Measurements from ENCODE around the gene E2F4. TPM values are rescaled to one million over a fixed set of nuclear protein-coding genes. Genes with fewer than 3 reads are reported as not detected.

The E2F4 gene
- total and polyA plus RNA-seq, 2 of the 13 experiments (the other 11 are each of a cell fraction or from before 2014, with no cell fraction given): 84.8 to 91.2 TPM

DNA sequence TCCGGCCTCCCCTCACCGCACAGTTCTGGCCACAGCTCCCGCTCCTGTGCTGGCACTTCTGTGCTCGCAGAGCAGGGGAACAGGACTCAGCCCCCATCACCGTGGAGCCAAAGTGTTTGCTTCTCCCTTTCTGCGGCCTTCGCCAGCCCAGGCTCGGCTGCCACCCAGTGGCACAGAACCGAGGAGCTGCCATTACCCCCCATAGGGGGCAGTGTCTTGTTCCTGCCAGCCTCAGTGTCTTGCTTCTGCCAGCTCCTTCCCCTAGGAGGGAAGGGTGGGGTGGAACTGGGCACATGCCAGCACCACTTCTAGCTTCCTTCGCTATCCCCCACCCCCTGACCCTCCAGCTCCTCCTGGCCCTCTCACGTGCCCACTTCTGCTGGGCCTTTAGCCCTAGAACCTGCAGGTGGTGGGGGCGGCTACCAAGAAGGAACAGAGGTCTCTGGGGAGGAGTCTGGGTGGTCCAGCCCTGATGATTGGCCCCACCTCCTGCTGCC lies 6.3 kb downstream of the E2F4 start:
- no peak for DNase-seq (ENCODE audit: low spot score)
- BruUV-seq (replicated peaks): no TSS peak
- no peak overlapping the region for H2AFZ ChIP-seq (ENCODE audit: low read length)
- peaks cover 53 to 79% of the 10 kb centered on the region in 2 experiments for H3K36me3 ChIP-seq (replicated peaks in 1 of 2; ENCODE audit: control insufficient read depth in 1 of 2, insufficient read depth in 2 of 2, low read length in 2 of 2)
- peak overlapping the region; percentile 4 for H3K27ac ChIP-seq (ENCODE audit: extremely low read length, insufficient read depth, low read length)
- intact Hi-C loops (cut with micrococcal nuclease; ENCODE audit: unreplicated experiment) (no loop called here), in situ Hi-C loops (cut with HindIII; ENCODE audit: extremely low pct_ligation_motif_present, low pct_unique_long_range_greater_than_20kb) (no loop called here)
- FAIRE-seq: no peak
- H3K4me3 ChIP-seq (replicated peaks in 1 of 3; ENCODE audit: insufficient read depth in 1 of 3, low read depth in 2 of 3, low read length in 3 of 3): no peak overlapping the region
- peak; percentile 25 for ATAC-seq
- WGBS (ENCODE audit: low lambda C conversion rate): 92% methylated on average over 12 of the region's 12 CpGs
- H3K27me3 ChIP-seq (ENCODE audit: control insufficient read depth in 1 of 2, insufficient read depth in 2 of 2, low read length in 2 of 2): no peaks in the 10 kb centered on the region
- H4K20me1 ChIP-seq (ENCODE audit: insufficient read depth, low read length): no peaks in the 10 kb centered on the region
- POLR2A ChIA-PET: interaction anchor here (0.9 to 1.8 kb wide), 6 partner anchors 8 to 49 kb away, joined by 3 to 7 read pairs (median 5); partner anchors contain the start of genes FHOD1, NOL3 and TMEM208
- no peak overlapping the region for H3K9ac ChIP-seq (ENCODE audit: insufficient read depth, low read depth, low read length)
- no peak overlapping the region for H3K4me2 ChIP-seq (ENCODE audit: low read depth, low read length)
- no peaks in the 10 kb centered on the region for H3K9me3 ChIP-seq (ENCODE audit: low read length)
- peaks cover 11% of the 10 kb centered on the region for H3K4me1 ChIP-seq (ENCODE audit: insufficient read depth, low read length)
- peaks cover 8% of the 10 kb centered on the region for H3K79me2 ChIP-seq (ENCODE audit: insufficient read depth, low read length)
- CTCF ChIA-PET (ENCODE audit: low intra/inter-chr PET ratio, low total read pairs): no interaction called here
- TF ChIP-seq STAG1 (CRISPR knock-in tag; IDR thresholded peaks at IDR 0.05) (peak; percentile 34), ZNF607 (CRISPR knock-in tag; IDR thresholded peaks at IDR 0.05; ENCODE audit: borderline replicate concordance) (no peak), NPAS2 (CRISPR knock-in tag; IDR thresholded peaks at IDR 0.05; ENCODE audit: borderline replicate concordance) (no peak), U2AF2 (IDR thresholded peaks at IDR 0.05; ENCODE audit: low read depth, low read length) (no peak), REL (CRISPR knock-in tag; conservative IDR thresholded peaks at IDR 0.05) (no peak), ZBTB8A (CRISPR knock-in tag; IDR thresholded peaks at IDR 0.05; ENCODE audit: borderline replicate concordance, low read depth) (no peak), ATF1 (CRISPR knock-in tag; IDR thresholded peaks at IDR 0.05) (no peak), TFE3 (CRISPR knock-in tag; IDR thresholded peaks at IDR 0.05) (no peak), KDM5A (IDR thresholded peaks at IDR 0.05; ENCODE audit: borderline replicate concordance, low read length) (no peak), RAD21 (CRISPR knock-in tag; IDR thresholded peaks at IDR 0.05) (peak; percentile 47; the same call in 1 of the 2 replicates), TEAD2 (CRISPR knock-in tag; IDR thresholded peaks at IDR 0.05) (no peak), RELA (CRISPR knock-in tag; IDR thresholded peaks at IDR 0.05) (no peak), ZNF468 (CRISPR knock-in tag; IDR thresholded peaks at IDR 0.05) (no peak), NFE2L1 (CRISPR knock-in tag; IDR thresholded peaks at IDR 0.05; ENCODE audit: borderline replicate concordance) (no peak)
- TF ChIP-seq, protein P1, sequence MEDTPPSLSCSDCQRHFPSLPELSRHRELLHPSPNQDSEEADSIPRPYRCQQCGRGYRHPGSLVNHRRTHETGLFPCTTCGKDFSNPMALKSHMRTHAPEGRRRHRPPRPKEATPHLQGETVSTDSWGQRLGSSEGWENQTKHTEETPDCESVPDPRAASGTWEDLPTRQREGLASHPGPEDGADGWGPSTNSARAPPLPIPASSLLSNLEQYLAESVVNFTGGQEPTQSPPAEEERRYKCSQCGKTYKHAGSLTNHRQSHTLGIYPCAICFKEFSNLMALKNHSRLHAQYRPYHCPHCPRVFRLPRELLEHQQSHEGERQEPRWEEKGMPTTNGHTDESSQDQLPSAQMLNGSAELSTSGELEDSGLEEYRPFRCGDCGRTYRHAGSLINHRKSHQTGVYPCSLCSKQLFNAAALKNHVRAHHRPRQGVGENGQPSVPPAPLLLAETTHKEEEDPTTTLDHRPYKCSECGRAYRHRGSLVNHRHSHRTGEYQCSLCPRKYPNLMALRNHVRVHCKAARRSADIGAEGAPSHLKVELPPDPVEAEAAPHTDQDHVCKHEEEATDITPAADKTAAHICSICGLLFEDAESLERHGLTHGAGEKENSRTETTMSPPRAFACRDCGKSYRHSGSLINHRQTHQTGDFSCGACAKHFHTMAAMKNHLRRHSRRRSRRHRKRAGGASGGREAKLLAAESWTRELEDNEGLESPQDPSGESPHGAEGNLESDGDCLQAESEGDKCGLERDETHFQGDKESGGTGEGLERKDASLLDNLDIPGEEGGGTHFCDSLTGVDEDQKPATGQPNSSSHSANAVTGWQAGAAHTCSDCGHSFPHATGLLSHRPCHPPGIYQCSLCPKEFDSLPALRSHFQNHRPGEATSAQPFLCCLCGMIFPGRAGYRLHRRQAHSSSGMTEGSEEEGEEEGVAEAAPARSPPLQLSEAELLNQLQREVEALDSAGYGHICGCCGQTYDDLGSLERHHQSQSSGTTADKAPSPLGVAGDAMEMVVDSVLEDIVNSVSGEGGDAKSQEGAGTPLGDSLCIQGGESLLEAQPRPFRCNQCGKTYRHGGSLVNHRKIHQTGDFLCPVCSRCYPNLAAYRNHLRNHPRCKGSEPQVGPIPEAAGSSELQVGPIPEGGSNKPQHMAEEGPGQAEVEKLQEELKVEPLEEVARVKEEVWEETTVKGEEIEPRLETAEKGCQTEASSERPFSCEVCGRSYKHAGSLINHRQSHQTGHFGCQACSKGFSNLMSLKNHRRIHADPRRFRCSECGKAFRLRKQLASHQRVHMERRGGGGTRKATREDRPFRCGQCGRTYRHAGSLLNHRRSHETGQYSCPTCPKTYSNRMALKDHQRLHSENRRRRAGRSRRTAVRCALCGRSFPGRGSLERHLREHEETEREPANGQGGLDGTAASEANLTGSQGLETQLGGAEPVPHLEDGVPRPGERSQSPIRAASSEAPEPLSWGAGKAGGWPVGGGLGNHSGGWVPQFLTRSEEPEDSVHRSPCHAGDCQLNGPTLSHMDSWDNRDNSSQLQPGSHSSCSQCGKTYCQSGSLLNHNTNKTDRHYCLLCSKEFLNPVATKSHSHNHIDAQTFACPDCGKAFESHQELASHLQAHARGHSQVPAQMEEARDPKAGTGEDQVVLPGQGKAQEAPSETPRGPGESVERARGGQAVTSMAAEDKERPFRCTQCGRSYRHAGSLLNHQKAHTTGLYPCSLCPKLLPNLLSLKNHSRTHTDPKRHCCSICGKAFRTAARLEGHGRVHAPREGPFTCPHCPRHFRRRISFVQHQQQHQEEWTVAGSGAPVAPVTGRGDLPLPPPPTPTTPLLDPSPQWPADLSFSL (CRISPR knock-in tag; IDR thresholded peaks at IDR 0.05): no peak
- TF ChIP-seq, protein P2, sequence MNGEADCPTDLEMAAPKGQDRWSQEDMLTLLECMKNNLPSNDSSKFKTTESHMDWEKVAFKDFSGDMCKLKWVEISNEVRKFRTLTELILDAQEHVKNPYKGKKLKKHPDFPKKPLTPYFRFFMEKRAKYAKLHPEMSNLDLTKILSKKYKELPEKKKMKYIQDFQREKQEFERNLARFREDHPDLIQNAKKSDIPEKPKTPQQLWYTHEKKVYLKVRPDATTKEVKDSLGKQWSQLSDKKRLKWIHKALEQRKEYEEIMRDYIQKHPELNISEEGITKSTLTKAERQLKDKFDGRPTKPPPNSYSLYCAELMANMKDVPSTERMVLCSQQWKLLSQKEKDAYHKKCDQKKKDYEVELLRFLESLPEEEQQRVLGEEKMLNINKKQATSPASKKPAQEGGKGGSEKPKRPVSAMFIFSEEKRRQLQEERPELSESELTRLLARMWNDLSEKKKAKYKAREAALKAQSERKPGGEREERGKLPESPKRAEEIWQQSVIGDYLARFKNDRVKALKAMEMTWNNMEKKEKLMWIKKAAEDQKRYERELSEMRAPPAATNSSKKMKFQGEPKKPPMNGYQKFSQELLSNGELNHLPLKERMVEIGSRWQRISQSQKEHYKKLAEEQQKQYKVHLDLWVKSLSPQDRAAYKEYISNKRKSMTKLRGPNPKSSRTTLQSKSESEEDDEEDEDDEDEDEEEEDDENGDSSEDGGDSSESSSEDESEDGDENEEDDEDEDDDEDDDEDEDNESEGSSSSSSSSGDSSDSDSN (CRISPR knock-in tag; IDR thresholded peaks at IDR 0.05): no peak
